Measurements from ENCODE around the gene WDR48. TPM values are rescaled to one million over a fixed set of nuclear protein-coding genes. Genes with fewer than 3 reads are reported as not detected.

The WDR48 gene
- total and polyA plus RNA-seq, 9 of the 15 experiments (the other 6 are each of a cell fraction or from before 2014, with no cell fraction given) = 26.6 to 70.6 (median 48.0) TPM

- TF ChIP-seq HDAC1 (IDR thresholded peaks at IDR 0.05) (no peak), LEF1 (IDR thresholded peaks at IDR 0.05) (peak; percentile 78), HOXB6 (CRISPR knock-in tag; IDR thresholded peaks at IDR 0.05; ENCODE audit: borderline replicate concordance) (no peak), POLR3A (IDR thresholded peaks at IDR 0.05; ENCODE audit: borderline replicate concordance, extremely low read depth, insufficient read depth, insufficient read length) (no peak), ZNF57 (CRISPR knock-in tag; IDR thresholded peaks at IDR 0.05) (no peak), CHD1 (IDR thresholded peaks at IDR 0.05; ENCODE audit: low read length) (no peak), RBFOX2 (IDR thresholded peaks at IDR 0.05; ENCODE audit: low read depth, low read length) (no peak), KDM4B (IDR thresholded peaks at IDR 0.05; ENCODE audit: borderline replicate concordance in 2 of 2, low read depth in 1 of 2) (no peak), ZNF717 (CRISPR knock-in tag; IDR thresholded peaks at IDR 0.05) (no peak), WHSC1 (IDR thresholded peaks at IDR 0.05; ENCODE audit: low read length) (no peak), CEBPG (CRISPR knock-in tag; IDR thresholded peaks at IDR 0.05) (no peak), CEBPG (tag; conservative IDR thresholded peaks at IDR 0.05 in 1 of 2, IDR thresholded peaks at IDR 0.05 in 1 of 2) (no peak), BRF1 (IDR thresholded peaks at IDR 0.05; ENCODE audit: borderline replicate concordance, extremely low read depth, insufficient read length) (no peak), TEAD1 (CRISPR knock-in tag; IDR thresholded peaks at IDR 0.05) (peak in 1 of 2 experiments; percentile 8; a peak in 1 of 4 replicates), ZHX1 (conservative IDR thresholded peaks at IDR 0.05; ENCODE audit: low read length) (no peak), ATF2 (CRISPR knock-in tag; IDR thresholded peaks at IDR 0.05) (no peak), ARHGAP35 (IDR thresholded peaks at IDR 0.05; ENCODE audit: partially characterized antibody) (no peak), DPF2 (IDR thresholded peaks at IDR 0.05) (peak; percentile 91), SPI1 (IDR thresholded peaks at IDR 0.05; ENCODE audit: borderline replicate concordance, low read depth, low read length) (no peak)
- TF ChIP-seq, protein P1, sequence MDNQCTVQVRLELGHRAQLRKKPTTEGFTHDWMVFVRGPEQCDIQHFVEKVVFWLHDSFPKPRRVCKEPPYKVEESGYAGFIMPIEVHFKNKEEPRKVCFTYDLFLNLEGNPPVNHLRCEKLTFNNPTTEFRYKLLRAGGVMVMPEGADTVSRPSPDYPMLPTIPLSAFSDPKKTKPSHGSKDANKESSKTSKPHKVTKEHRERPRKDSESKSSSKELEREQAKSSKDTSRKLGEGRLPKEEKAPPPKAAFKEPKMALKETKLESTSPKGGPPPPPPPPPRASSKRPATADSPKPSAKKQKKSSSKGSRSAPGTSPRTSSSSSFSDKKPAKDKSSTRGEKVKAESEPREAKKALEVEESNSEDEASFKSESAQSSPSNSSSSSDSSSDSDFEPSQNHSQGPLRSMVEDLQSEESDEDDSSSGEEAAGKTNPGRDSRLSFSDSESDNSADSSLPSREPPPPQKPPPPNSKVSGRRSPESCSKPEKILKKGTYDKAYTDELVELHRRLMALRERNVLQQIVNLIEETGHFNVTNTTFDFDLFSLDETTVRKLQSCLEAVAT (IDR thresholded peaks at IDR 0.05) = no peak
- TF ChIP-seq, protein P2, sequence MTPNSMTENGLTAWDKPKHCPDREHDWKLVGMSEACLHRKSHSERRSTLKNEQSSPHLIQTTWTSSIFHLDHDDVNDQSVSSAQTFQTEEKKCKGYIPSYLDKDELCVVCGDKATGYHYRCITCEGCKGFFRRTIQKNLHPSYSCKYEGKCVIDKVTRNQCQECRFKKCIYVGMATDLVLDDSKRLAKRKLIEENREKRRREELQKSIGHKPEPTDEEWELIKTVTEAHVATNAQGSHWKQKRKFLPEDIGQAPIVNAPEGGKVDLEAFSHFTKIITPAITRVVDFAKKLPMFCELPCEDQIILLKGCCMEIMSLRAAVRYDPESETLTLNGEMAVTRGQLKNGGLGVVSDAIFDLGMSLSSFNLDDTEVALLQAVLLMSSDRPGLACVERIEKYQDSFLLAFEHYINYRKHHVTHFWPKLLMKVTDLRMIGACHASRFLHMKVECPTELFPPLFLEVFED (CRISPR knock-in tag; conservative IDR thresholded peaks at IDR 0.05) = no peak
These were observed 30.1 kb upstream of the WDR48 start (continued) for GRCh38 chr3:39021465-39022285.
